SIG-M5 (cell line): ENCODE measurements around the gene SGCA.

ENCODE experiments used
- DNase-seq: peaks from one replicate; lab custom pipeline; 2025; lab: John Stamatoyannopoulos, UW

The SGCA gene

GRCh38 chr17:50167371-50167770, 1.6 kb downstream of the SGCA start:
- DNase-seq, result no peak

- no peak for DNase-seq
These were observed 2.5 kb downstream of the SGCA start for GRCh38 chr17:50168319-50168718.

GRCh38 chr17:50169121-50169764, 3.4 kb downstream of the SGCA start:
- DNase-seq, result no peak

DNA sequence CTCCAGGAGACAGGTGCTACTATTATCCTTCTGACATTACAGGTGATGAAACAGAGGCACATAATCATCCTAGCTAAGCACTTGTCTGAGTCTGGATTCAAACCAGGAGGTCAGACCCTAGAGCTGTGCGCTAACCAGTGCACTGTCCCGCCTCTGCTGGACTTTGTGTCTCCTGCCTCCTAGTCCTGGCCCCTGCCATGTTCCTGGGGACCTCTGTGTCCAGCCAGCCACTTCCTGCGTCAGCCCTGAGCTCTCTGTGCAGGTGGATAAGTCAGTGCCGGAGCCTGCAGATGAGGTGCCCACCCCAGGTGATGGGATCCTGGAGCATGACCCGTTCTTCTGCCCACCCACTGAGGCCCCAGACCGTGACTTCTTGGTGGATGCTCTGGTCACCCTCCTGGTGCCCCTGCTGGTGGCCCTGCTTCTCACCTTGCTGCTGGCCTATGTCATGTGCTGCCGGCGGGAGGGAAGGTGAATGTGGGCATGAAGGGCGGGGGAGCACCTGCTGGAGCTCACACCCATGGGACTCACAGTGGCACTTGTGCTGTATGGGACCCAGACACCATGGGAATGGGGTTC, 4.2 kb downstream of the SGCA start:
- DNase-seq, result no peak

DNA sequence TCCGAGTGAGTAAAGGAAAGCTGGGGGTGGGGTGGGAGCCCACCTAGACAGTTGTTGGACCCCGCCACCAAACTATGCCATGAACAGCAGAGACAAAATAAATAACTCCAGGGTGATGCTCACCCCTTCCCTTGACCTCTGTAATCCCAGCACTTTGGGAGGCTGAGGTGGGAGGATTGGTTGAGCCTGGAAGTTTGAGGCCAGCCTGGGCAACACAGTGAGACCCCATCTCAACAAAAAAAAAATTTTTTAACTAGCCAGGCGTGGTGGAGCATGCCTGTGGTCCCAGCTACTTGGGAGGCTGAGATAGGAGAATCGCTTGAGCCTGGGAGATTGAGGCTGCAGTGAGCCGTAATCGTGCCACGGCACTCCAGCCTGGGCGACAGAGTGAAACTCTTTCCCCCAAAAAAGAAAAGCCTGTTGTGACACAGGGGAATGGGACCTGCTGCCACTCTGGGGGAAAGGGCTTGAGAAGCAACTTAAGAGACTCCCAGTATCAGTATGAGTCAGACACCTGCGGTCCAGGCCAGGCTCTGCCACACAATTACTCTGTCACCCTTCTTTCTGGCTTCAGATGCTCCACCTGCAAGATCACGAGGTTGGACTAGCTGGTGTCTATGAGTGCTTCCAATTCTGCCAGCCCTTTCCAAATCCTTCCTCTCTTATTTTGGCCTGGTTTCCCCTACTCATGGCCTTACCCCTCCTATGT, 5.0 kb downstream of the SGCA start:
- no peak for DNase-seq

GRCh38 chr17:50171371-50172071, 5.7 kb downstream of the SGCA start:
- DNase-seq, result no peak

GRCh38 chr17:50172130-50172529, 6.3 kb downstream of the SGCA start:
- no peak for DNase-seq

DNA sequence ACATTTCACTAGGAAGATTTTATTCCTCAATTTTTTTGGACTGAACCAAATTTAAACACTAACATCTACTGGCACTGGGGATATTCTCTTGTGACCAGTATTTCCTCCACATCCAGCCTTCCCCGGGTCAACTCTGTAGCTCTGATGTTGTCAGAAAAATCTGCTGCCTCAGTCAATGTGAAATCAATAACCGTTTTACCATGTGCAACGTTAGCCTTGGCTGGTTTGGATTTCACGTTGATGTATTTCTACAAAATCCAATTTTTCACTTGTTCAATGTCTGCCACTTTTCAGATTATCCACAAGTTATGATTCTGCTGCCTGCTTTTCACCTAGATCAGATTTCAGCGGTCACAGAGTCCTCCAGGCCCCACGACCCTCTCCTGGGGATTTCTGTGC, 7.1 kb downstream of the SGCA start:
- DNase-seq, result no peak

DNA sequence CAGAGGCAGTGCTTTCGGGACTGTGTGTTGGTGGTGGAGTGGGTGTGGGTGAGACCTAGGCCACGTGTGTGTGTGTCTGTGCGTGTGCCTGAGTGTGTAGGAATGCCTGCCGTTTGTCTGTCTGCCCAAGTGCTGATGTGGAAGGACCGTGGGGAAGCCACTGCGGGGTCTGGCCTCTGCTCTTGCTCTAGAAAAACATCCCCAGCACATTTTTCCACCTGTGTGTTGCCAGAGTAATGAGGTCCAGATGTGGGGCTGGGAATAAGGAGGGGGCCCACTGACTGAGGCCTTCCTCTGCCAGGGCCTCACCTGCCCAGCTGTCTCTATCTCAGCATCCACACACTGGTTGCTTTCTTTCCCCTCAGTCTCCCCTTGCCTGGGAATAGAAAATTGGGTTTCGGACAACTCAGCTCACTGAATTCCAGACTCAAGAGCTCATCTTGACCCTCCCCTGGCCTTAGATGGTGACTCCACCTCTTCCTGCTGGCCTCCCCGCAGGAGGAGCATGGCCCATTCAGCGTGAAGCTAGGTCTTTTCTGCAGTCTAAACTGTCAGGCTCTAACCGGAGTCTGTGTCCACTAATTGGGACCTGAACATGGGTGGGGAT, 7.6 kb downstream of the SGCA start:
- no peak for DNase-seq

GRCh38 chr17:50174444-50174843, 8.6 kb downstream of the SGCA start:
- DNase-seq, result no peak

DNA sequence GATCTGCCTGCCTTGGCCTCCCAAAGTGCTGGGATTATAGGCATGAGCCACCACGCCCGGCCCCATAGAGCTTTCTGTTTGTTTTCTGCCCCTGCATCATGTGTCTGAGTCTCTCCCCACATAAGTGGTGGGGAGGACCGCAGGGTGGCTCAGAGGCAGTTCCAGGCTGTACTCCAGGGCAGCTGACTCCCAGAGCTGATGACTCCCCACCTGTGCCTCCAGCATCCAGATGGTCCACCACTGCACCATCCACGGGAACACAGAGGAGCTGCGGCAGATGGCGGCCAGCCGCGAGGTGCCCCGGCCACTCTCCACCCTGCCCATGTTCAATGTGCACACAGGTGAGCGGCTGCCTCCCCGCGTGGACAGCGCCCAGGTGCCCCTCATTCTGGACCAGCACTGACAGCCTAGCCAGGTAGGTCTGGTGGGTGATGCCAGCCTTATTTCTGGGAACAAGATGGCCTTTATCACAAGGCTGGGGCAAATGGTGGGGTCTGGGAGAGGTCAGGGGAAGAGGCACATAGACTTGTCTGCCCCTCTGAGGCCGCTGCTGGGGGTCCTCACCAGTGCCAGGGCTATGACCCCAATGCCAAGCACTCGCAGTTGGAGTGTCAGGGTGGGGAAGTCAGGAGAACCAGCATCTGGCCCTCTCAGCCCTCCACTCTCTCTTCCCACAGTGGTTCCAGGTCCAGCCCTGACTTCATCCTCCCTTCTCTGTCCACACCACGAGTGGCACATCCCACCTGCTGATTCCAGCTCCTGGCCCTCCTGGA, 9.4 kb downstream of the SGCA start:
- no peak for DNase-seq

DNA sequence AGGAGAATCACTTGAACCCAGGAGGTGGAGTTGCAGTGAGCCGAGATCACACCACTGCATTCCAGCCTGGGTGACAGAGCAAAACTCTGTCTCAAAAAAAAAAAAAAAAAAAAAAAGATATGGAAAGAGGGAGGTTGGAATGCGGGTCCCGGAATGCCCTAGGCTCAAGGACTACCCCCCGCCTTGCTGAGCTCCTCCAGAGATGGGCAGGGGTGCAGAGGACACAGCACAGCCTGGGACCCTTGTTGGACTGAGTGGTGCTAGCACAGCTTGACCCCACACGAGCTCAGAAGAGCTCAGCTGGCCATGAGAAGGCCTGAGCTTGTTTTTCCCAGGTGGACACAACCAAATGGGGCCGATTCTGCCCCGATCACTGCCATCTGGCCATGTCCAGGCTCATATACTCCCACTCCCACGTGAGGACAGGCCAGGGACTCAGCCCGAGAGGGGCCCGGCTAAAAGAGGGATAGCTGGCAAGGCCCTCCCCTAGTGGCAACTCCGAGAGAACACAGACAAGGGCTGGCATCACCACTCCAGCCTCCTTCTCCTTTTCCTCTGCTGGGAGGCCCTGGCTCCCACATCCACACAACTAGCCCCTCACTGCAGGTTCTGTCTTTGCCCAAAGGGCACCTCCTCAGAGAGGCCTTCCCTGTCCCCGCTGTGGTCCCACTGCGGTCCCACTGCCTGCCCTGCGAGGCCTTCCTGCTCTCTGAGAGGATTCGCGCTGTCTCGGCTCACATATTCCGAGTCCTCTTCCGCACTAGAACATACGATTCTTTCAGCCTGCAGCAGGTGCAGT, 11.0 kb downstream of the SGCA start:
- DNase-seq, result no peak

DNA sequence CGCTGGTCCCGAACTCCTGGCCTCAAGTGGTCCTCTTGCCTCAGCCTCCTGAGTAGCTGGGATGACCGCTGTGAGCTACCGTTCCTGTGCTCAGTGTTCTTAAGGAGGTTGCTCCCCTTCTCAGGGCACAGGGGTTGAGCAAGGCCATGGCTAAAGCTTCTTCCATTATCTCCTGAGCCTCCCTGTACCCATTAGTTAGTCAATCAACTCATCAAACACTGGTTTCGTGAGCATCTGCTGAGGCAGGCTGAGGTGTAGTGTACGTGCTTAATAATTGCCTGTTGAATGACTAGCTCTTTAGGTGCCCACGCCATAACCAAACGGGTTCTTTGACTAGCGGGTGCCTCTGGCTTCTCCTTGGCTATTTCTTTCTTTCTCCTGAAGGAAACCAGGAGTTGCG, 11.7 kb downstream of the SGCA start:
- DNase-seq, result no peak

GRCh38 chr17:50177983-50178834, 12.4 kb downstream of the SGCA start:
- no peak for DNase-seq

- DNase-seq, result no peak
These were observed 14.3 kb downstream of the SGCA start for GRCh38 chr17:50180111-50180510.

DNA sequence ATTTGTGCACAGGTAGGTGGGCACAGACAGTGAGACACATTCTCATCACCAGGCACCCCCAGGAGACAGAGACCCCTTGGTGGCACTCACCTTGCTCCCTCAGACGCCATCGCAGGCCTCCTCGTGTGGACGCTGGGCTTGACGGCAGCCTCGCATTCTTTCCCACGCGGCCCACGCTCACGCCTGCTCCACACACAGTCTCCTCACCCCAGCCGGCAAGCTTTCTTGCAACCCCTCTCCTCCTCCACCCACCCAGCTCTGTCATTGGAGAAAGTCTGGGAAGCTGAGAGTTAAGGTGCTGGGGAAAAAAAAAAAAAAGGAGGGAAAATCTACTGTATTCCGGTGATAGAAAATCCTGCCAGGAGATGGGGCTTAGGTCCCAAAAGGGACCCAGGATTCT, 14.8 kb downstream of the SGCA start:
- DNase-seq, result no peak

DNA sequence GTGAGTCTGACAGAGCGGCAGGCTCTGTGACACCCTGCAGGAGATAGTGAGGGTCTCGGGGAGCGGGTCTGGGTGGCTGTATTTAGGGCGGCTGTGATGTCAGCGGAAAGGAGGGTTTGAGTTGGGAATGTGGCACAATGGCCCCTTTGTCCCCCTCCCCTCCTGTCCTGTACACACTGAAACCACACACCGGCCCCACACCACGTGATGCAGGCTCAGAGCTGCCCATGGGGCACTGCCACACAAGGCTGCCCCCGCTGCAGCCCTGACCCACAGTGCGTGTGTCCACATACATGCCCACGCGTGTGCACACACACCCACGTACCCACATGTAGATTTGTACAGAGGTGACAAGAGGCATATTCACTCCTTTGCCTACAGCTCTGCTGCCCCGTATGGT, 15.3 kb downstream of the SGCA start:
- DNase-seq, result no peak

- no peak for DNase-seq
These were observed 16.1 kb downstream of the SGCA start for GRCh38 chr17:50181591-50182560.
